GM21526 (cell line): ENCODE measurements around the gene HMGA1.
"Not testable (repeated sequence)": the region's sequence is repeated elsewhere in the genome, so short reads cannot be mapped to it uniquely, and the experiment has no call there.

Experiments used
- ATAC-seq: cut with Tn5 transposase; IDR thresholded peaks from one replicate; pipeline ENCODE4 v1.9.1; 2021; ENCODE audit warnings: moderate library complexity; ENCODE audit not compliant: unreplicated experiment, low FRiP score

Gene HMGA1

DNA sequence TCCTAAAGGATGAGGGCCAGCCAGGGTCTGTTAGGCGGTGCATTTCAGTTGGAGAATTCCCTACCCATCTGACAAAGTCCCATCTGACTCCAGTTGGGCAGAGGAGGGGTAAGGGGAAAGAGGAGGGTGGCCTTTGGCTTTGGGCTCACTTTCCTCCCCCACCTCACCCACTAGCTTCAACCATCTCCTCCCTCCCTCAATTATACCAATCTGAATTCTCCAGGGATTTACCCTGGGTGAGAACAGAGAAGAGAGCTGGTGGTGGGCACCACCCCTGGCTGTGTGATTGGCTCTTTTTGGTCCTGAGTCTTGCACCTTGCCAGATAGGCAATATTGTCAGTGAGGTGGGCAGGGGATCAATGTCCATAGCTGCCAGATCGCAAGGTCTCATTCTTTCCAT lies 3.2 kb downstream of the HMGA1 start:
- no peak for ATAC-seq

DNA sequence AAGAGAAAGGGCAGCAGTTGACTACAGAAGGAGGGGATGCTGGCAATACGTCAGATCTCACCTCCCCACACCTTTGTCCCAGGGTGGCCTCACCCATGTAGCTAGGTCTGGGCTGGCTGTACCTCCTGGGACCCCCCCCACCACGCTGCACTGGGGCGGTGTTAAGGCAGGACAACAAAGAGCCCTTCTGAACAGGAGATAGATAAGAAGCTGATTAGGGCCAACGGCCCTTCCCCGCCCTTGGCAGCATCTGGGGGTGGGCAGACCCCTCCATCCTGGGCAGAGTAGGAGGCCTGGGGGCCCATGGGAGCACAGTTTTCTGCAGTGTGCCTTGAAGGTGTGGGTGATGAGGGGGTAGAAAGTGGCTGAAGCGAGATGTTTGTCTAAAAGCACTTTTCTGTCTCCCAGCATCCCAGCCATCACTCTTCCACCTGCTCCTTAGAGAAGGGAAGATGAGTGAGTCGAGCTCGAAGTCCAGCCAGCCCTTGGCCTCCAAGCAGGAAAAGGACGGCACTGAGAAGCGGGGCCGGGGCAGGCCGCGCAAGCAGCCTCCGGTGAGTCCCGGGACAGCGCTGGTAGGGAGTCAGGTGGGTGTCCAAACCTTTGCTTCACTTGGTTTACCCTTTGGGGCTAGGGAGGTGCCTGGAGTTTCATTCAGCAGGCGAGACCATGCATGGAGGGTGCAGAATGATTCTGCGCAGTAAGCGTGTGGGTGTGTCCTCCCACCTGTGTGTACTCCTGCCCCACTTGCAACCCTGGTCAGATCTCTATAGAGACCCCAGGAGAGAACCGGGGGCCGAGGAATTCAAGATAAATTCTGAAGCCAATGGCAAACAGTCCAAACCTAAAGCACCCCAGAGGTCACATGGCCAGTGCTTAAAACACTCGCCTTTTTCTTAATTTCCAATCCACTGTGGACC lies 3.9 kb downstream of the HMGA1 start:
- no peak for ATAC-seq

DNA sequence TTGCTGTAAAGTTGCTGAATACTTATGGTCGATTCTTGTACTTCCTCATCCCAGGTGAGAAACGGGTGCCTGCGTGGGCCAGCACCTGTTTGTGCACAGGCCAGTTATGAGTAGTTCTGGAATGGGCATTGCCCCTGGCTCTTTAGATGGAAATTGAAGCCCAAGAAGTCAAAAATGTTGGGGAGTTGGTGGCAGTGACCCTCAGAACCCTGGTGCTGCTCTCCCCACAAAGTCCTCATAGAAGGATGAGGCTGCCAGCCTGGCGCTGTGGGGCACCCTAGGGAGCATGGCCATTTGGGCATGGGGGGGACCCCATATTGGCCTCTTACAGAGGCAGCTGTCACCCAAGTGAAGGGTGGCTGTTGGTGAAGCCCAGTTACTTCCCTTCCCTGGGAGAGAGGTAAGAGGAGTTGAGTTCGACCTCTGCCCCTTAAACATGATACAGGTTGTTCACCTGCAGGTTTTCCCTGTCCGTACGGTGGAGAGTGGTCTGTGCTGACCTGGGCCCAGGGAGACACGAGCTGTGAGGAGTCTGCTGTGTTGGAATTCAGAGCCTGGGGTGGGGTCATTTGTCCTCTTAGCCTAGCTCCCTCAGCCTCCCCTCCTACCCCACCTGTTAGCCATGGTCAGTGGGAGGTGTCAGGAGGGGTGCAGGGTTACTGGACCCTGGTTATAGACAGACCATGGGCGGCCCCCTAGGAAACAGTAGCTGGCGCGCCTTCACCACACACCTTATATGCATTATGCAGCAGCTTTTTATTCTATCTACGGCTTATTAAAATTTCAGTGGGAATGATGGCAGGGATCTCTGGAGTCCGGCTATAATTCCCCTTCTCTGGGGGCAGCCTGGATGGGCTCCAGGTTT lies 4.9 kb downstream of the HMGA1 start:
- ATAC-seq, result no peak

DNA sequence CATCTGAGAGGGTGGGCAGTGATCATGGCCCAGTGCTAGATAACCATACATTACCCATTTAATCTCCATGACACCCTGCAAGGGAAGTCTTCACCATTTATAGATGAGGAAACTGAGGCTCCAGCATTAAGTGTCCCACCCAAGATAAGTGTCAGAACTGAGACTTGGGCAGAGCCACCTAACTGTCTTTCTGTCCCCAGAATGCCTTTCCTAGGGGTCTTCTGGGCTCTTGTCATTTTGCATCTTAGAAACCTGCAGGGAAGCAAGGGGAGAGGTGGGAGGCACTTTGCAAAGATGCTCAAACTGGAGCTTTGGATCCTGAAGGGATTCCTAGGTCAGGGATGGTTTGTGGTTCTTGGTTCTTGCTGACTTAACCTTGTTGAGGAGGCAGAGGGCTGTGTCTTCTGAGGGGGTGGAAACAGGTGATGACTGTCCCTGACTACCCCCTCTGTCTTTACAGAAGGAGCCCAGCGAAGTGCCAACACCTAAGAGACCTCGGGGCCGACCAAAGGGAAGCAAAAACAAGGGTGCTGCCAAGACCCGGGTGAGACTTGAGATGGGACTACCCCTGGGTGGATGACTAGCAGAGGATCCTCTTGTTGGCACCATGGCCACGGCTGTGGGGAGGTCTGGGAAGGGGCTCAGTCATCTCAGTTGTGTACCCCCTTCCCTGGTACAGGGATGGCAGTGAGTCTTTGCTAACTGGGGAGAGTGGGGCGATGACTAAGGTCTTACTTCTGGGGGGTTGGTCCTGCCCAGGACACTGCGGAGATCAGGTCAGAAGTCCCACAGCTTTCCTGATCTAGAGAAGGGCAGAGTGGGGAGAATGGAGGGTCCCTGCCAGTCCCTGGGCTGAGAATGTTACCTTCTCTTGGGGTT lies 5.8 kb downstream of the HMGA1 start:
- no peak for ATAC-seq

DNA sequence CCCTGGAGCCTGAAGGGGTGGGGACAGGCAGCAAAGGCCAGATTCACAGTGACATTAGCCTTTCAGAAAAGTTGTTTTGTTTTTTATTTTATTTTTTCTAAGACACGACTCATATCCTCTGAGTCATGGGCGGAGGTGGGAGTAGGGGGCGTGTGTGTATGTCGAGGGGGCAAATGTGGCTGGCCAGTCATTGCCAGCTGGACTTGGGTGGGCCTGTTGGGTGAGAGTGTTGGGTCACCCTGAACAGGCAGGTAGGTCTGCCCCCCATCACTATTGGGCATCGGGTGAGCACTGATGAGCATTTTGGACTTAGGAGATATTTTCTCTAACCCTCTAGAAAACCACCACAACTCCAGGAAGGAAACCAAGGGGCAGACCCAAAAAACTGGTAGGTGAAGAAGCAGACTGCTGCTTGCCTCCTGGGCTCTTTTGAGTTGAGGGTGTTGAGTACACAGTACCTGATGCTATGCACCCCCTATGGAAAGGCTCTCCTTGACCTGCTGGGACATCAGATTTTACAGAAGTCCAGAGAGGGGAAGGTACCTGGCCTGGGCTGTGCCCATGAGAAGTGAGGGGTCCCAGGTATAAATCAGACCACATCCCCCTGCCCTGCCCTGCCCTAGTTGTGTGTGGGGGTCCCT lies 6.6 kb downstream of the HMGA1 start:
- no peak for ATAC-seq

DNA sequence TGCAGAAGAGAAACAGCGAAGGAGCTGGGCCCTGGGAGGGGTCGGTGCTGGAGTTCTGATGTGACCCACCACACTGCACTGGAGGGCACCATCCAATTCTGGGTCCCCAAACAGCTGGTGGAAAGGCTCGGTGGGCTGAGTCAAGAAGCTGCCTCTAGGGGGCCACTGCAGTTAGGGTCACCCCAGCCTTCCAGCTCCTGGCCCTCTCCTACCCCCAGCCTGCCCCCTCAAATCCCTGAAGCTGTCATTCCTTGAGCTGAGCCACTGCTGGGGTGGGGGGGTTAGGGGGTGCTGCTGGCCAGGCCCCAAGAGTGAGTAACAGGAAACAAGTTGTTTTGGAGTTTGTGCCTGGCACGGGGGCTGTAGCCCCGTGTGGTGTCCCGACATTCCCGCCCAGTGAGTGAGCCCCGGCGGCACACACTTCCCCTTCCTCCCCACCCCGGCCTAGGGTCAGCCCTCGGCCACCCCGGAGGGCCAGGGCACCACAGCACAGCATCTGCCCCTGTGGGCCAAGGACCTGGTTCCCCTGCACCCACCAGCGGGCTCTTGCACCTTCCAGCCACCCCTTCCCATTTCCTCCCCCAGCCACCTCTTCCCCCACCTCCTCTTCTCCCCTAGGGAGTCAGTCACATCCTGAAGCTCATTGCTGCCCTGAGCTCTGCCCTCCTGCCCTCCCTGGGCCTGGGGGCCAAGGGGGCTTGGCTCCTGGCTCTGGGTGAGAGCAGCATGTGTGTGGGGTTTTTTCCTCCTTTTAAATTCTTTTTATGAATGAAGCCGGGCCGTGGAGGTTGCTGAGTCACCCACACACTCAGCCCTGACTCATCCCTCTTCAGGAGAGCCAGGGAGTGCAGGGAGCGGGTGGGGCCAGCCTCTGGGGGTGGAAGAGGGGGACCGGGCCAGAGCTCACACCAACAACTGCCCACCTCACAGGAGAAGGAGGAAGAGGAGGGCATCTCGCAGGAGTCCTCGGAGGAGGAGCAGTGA lies 7.5 kb downstream of the HMGA1 start:
- no peak for ATAC-seq

DNA sequence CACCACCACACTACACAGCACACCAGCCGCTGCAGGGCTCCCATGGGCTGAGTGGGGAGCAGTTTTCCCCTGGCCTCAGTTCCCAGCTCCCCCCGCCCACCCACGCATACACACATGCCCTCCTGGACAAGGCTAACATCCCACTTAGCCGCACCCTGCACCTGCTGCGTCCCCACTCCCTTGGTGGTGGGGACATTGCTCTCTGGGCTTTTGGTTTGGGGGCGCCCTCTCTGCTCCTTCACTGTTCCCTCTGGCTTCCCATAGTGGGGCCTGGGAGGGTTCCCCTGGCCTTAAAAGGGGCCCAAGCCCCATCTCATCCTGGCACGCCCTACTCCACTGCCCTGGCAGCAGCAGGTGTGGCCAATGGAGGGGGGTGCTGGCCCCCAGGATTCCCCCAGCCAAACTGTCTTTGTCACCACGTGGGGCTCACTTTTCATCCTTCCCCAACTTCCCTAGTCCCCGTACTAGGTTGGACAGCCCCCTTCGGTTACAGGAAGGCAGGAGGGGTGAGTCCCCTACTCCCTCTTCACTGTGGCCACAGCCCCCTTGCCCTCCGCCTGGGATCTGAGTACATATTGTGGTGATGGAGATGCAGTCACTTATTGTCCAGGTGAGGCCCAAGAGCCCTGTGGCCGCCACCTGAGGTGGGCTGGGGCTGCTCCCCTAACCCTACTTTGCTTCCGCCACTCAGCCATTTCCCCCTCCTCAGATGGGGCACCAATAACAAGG lies 8.5 kb downstream of the HMGA1 start:
- ATAC-seq, result not testable (repeated sequence)

DNA sequence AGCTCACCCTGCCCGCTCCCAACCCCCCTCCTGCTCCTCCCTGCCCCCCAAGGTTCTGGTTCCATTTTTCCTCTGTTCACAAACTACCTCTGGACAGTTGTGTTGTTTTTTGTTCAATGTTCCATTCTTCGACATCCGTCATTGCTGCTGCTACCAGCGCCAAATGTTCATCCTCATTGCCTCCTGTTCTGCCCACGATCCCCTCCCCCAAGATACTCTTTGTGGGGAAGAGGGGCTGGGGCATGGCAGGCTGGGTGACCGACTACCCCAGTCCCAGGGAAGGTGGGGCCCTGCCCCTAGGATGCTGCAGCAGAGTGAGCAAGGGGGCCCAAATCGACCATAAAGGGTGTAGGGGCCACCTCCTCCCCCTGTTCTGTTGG lies 9.1 kb downstream of the HMGA1 start:
- ATAC-seq, result not testable (repeated sequence)

DNA sequence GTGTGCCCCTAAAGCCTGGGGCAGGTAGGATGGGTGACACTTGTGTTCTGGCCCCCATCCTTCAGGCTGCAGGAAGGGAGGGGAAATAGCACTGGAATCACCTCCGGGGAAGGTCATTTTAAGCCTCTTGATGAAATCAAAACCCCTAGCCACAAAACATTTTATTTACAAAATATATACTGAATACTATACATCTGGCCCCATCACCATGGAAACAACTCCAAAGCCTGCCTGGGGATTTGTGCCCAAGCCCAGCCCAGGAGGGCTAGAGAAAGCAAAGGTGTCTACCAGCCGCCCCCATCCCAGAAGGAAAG lies 9.5 kb downstream of the HMGA1 start:
- no peak for ATAC-seq

DNA sequence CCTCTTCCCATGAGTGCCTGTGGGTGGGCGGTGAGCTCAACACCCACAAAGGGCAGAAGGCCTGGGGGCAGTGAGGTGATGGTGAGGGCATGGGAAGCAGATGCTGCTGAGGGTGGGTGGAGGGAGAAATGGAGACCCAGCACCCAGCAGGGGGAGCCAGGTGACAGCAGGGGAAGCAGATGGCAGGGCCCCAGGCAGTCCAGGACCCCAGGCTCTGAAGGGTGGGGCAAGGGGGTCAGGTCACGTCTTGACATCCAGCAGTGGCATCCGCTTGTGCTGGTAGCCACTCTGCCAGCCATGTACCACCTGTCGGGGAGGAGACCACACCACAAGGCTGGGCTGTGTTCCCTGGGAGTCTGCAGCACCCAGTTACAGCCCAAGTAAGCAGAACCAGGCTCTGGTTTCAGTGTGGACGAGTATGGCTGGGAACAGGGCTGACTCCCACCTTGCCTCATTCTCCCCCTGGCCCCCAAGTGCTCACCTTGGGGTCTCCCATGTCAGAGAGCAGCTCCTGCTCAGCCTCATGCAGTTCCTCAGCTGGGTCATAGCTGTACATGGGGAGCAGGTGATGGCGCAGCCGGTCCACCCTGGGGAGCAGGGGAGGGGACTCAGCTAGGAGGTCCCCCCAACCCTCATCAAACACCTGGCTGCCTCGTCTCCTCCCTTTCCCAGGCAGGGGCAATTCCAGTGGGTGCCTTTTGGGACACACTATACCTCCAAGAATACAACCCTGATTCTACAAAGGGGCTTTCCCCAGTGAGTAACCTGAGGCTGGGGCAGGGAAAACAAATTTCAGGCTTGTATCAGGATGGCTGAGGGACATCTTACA lies 10.1 kb downstream of the HMGA1 start:
- no peak for ATAC-seq

DNA sequence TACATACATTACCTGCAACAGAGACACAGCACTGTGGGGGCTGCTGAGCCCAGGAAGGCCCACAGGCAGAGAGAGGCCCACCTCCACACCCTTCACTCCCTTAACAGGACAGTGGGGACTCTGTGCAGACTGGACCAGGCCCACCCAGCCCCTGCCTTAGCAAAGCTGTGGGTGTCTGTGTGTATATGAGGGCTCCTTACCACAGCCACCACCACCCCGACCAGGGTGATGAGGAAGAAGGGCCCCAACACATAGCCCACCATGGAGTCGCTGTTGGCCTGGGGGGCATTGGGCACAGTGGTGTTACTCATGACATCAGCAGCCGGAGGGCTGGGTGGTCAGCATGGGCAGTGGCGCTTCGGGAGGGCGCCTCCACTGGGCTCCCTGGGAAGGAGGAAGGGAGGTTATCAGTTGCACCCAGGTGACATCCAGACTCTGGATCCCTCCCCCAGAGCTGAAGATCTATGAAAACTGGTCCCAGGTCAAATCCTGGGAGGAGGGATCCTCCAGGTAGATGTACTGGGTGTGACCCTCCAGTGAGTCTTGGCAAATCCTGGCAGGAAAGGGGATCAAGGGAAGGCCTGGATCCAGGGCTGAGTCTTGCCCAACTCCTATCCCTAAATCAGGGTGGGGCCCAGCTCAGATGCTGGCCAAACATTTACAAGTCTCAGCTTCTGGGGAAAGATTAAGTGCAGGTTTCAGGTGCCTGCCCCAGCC lies 11.0 kb downstream of the HMGA1 start:
- ATAC-seq, result no peak

DNA sequence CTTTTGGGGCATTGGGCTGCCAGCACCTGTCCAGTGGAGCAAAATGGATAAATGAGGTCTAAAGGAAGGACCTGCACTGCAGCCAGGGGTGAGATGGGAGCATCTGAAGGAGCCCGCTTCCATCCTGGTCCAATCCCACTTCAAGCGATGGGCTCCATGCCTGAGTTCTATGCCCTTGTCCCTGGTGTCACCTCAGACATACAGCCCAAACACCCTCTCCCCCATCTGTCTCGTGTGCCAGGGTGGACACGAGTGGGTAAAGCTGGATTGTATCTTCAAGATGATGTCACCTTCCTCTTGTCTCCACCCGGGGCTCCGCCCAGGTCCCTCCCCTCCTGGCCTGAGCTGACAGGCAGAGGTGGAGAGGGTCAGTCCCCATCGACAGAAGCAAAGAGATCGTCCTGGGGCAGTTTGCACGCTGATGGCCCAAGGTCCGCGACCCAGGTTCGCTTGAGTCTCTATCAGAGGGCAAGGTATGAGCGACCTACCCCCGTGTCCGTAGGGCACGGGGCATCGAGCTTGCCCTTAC lies 11.6 kb downstream of the HMGA1 start:
- ATAC-seq, result peak; percentile 13

DNA sequence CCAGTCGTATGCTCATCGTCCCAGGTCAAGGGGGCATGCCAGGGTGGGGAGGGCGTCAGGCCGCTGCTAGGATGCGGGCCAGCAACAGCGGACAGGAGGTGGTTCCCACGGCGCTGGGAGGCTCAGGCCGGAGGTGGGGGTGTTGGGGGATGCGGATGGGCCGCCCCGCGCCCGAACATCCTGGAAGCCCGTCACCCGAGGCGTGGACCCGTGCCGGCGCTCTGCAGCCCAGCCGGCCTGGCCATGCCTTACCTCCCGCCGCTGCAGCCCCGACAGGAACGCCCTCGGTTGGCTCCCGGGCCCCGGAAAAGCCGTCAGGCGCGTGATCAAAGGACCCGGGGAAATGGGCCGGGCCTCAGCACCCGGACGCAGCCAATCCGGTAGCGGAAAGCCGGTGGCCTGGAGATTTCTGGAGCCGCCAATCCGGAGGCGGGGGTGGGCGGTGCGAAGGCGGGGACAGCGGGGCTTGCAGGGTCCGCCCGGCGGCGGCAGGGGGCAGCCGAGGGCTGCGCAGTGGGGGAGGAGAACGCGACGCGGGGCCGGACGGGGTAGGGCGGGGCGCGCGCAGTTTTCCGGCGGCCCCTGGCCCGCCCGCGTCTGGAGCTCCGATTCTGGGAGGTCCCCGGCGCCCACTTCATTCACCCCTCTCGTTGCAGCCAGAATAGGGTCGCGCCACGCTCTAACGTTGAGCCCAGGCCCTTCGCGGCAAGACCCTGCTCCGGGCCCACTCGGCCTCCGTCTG lies 12.2 kb downstream of the HMGA1 start, which contains the start of gene SMIM29:
Gene SMIM29 (minus strand): TSS at position 280 of the 742 bp plus-strand sequence. CDS start 1,215 bp downstream, outside the sequence.
- ATAC-seq, result peak; percentile 70

DNA sequence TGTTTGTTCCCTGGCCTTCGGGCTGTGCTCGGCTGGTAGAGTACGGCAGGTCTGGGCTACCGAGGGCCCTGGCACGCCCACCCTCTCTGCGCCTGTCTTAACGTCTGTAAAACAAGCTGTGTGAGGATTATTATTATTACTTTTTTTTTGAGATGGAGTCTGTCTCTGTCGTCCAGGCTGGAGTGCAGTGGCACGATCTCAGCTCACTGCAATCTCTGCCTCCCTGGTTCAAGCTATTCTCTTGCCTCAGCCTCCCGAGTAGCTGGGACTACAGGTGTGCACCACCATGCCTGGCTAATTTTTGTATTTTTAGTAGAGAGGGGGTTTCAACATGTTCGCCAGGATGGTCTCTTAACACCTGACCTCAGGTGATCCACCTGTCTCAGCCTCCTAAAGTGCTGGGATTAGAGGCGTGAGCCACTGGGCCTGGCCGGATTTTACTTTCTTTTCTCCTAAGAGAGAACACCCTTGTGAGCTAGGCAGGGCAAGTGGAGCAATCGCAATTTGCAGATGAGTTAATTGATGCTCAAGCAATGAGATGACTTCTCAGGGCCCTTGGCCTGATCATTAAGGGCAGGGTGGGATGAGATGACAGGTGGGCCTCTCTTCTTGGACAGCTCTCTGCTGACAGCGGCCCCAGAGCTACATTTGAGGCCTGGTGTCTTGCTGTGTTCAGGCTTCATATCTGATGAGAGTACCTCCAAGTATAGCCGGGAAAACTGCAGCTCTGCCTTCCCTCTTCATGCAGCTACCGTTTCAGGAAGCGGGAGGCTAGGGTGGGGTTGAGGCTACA lies 13.0 kb downstream of the HMGA1 start:
- peak; percentile 30 for ATAC-seq

DNA sequence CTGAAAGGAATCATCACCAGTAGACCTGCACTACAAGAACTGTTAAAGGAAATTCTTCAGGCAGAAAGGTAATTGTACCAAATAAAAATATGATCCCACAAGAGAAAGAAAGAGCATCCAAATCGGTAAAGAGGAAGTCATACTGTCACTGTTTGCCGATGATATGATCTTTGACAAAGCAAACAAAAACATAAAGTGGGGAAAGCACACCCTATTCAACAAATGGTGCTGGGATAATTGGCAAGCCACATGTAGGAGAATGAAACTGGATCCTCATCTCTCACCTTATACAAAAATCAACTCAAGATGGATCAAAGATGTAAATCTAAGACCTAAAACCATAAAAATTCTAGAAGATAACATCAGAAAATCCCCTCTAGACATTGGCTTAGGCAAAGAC lies 15.7 kb downstream of the HMGA1 start:
- ATAC-seq, result not testable (repeated sequence)
